Measurements from ENCODE around the gene ATXN2.

DNA sequence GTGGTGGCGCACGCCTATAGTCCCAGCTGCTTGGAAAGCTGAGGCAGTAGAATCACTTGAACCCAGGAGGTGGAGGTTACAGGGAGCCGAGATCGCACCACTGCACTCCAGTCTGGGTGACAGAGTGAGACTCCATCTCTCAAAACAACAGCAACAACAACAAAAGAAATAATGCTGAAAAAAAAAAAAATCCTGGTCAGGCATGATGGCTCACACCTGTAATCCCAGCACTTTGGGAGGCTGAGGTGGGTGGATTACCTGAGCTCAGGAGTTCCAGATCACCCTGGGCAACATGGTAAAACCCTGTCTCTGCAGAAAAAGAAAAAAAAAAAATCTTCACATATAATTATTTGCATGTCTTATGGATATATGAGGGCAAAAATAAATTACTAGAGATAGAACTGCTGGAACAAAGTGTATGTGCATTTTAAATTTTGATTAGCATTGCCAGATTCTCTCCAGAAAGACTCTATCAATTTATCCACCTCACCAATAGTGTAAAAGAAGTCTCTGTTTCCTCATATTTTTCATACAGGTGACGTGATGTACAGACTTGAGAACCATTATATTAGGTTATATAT lies 75.4 kb downstream of the ATXN2 start:
- TF ChIP-seq ZNF565 (CRISPR knock-in tag; conservative IDR thresholded peaks at IDR 0.05; ENCODE audit: low read depth) (no peak), ZFP30 (CRISPR knock-in tag; IDR thresholded peaks at IDR 0.05) (no peak)
